HG02884 (cell line): Measurements from ENCODE around the gene AKR7A2.
"Not testable (repeated sequence)": the region's sequence is repeated elsewhere in the genome, so short reads cannot be mapped to it uniquely, and the experiment has no call there.

Experiments
- ATAC-seq: cut with Tn5 transposase; IDR thresholded peaks from one replicate; pipeline ENCODE4 v1.9.1; 2021; ENCODE audit warnings: mild to moderate bottlenecking, moderate library complexity; ENCODE audit not compliant: unreplicated experiment

AKR7A2 gene

GRCh38 chr1:19307794-19308508 is 4.0 kb downstream of the AKR7A2 start:
- ATAC-seq = no peak

GRCh38 chr1:19306941-19307340 is 5.0 kb downstream of the AKR7A2 start:
- ATAC-seq = no peak

GRCh38 chr1:19305880-19306279 is 6.1 kb downstream of the AKR7A2 start:
- ATAC-seq = no peak

- not testable (repeated sequence) for ATAC-seq
These were observed 7.9 kb downstream of the AKR7A2 start for GRCh38 chr1:19304081-19304480.

- no peak for ATAC-seq
These were observed 11.7 kb downstream of the AKR7A2 start for GRCh38 chr1:19300211-19300610.

GRCh38 chr1:19294638-19295037 is 17.3 kb downstream of the AKR7A2 start:
- ATAC-seq = no peak

GRCh38 chr1:19289244-19289643 is 22.7 kb downstream of the AKR7A2 start:
- no peak for ATAC-seq

- ATAC-seq = not testable (repeated sequence)
These were observed 23.4 kb downstream of the AKR7A2 start, which contains the start of gene AKR7A3 for GRCh38 chr1:19288324-19289241. Gene AKR7A3 (minus strand): TSS chr1:19288770. CDS start chr1:19288709, 61 bp downstream.

GRCh38 chr1:19287436-19288185 is 24.3 kb downstream of the AKR7A2 start:
- ATAC-seq = no peak

GRCh38 chr1:19285807-19286206 is 26.1 kb downstream of the AKR7A2 start:
- ATAC-seq = not testable (repeated sequence)

- ATAC-seq = not testable (repeated sequence)
These were observed 26.6 kb downstream of the AKR7A2 start for GRCh38 chr1:19285366-19285765.

GRCh38 chr1:19284881-19285280 is 27.1 kb downstream of the AKR7A2 start:
- ATAC-seq = no peak

- no peak for ATAC-seq
These were observed 28.1 kb downstream of the AKR7A2 start for GRCh38 chr1:19283891-19284290.

GRCh38 chr1:19274636-19275035 is 37.3 kb downstream of the AKR7A2 start:
- no peak for ATAC-seq

GRCh38 chr1:19273844-19274531 is 38.0 kb downstream of the AKR7A2 start:
- ATAC-seq = not testable (repeated sequence)

GRCh38 chr1:19273106-19273843 is 38.7 kb downstream of the AKR7A2 start:
- ATAC-seq = no peak

- ATAC-seq = no peak
These were observed 39.9 kb downstream of the AKR7A2 start for GRCh38 chr1:19272064-19272463.

- not testable (repeated sequence) for ATAC-seq
These were observed 41.6 kb downstream of the AKR7A2 start for GRCh38 chr1:19270343-19270730.

- ATAC-seq = not testable (repeated sequence)
These were observed 42.3 kb downstream of the AKR7A2 start for GRCh38 chr1:19269427-19270342.
